Fibroblast of lung (primary cell): Measurements from ENCODE around the gene PPP1CC. TPM values are rescaled to one million over a fixed set of nuclear protein-coding genes. Genes with fewer than 3 reads are reported as not detected.

Experiments
- DNase-seq, 2 donors: peaks; one replicate each; pipeline versions ENCODE4 v3.0.0 to v3.0.0-alpha.2; 2010; ENCODE audit warnings: low read depth in 2 of 2
- H2AFZ ChIP-seq: 2 replicates; pipeline ENCODE4 v1.5.1; 2012; ENCODE audit warnings: low read length, control low read depth, inconsistent platforms
- H3K27ac ChIP-seq: 2 replicates; pipeline ENCODE4 v1.5.1; 2011; ENCODE audit warnings: low read length, control low read depth; ENCODE audit not compliant: insufficient read depth
- H3K27me3 ChIP-seq: 2 replicates; pipeline ENCODE4 v1.5.1; 2011; ENCODE audit warnings: mild to moderate bottlenecking, low read length; ENCODE audit not compliant: control insufficient read depth, insufficient read depth
- H3K36me3 ChIP-seq: 2 replicates; pipeline ENCODE4 v1.5.1; 2011; ENCODE audit warnings: low read length; ENCODE audit not compliant: control insufficient read depth, insufficient read depth
- H3K4me1 ChIP-seq: 2 replicates; pipeline ENCODE4 v1.5.1; 2011; ENCODE audit warnings: low read length; ENCODE audit not compliant: control insufficient read depth, insufficient read depth; ENCODE audit errors: extremely low read depth
- H3K4me2 ChIP-seq: 2 replicates; pipeline ENCODE4 v1.5.1; 2011; ENCODE audit warnings: low read length, control low read depth; ENCODE audit not compliant: insufficient read depth; ENCODE audit errors: extremely low read depth
- H3K4me3 ChIP-seq, 4 experiments: fragments of 200-600 bp in 1 of 4; sonication (generic) in 1 of 4; replicated peaks in 1 of 4; 2 replicates each; pipeline ENCODE4 v1.5.1; 2011 to 2016; ENCODE audit warnings: low read length in 4 of 4, low read depth in 3 of 4, mild to moderate bottlenecking in 3 of 4, control low read depth in 2 of 4, inconsistent platforms in 1 of 4, mixed read lengths in 1 of 4; ENCODE audit not compliant: insufficient read depth in 1 of 4; ENCODE audit errors: control extremely low read depth in 1 of 4
- H3K79me2 ChIP-seq: 2 replicates; pipeline ENCODE4 v1.5.1; 2012; ENCODE audit warnings: mild to moderate bottlenecking, low read length, inconsistent platforms; ENCODE audit not compliant: control insufficient read depth, insufficient read depth
- H3K9ac ChIP-seq: 2 replicates; pipeline ENCODE4 v1.5.1; 2011; ENCODE audit warnings: mild to moderate bottlenecking, low read length, control low read depth; ENCODE audit not compliant: insufficient read depth
- H3K9me3 ChIP-seq: 2 replicates; pipeline ENCODE4 v1.5.1; 2012; ENCODE audit warnings: low read depth, low read length; ENCODE audit not compliant: control insufficient read depth, insufficient read depth
- H4K20me1 ChIP-seq: 2 replicates; pipeline ENCODE4 v1.5.1; 2011; ENCODE audit warnings: low read length; ENCODE audit not compliant: control insufficient read depth, insufficient read depth; ENCODE audit errors: extremely low read depth
- CTCF ChIP-seq, 2 donors: IDR thresholded peaks in 1 of 2; conservative IDR thresholded peaks in 1 of 2; 1 replicate in 1 of 2; 2 replicates in 1 of 2; pipeline ENCODE4 v1.5.1; 2011 to 2012; ENCODE audit warnings: low read length in 2 of 2, control low read depth in 1 of 2, inconsistent platforms in 1 of 2, low read depth in 1 of 2, mild to moderate bottlenecking in 1 of 2
- EZH2 ChIP-seq: IDR thresholded peaks from 2 replicates; pipeline ENCODE4 v1.5.1; 2012; ENCODE audit warnings: low read length, control low read depth, mild to moderate bottlenecking; ENCODE audit errors: missing control alignments
- polyA plus RNA-seq, 2 donors: library from polyadenylated mRNA; depleted of rRNA in 1 of 2; stranded (reverse) in 1 of 2; unstranded in 1 of 2; fragments of >200 nt; gene quantifications; 2 replicates each; pipeline ENCODE4 v1.2.1, GENCODE V29; 2011 to 2012; ENCODE audit warnings: missing spikeins in 1 of 2
- total RNA-seq: library from RNA; depleted of rRNA; stranded (reverse); fragments of >200 nt; gene quantifications from 2 replicates; pipeline ENCODE4 v1.2.1, GENCODE V29; 2014

PPP1CC gene
- total and polyA plus RNA-seq, 2 donors (not counting 1 experiment from before 2014, with no cell fraction given), result 110 to 112 TPM

- Histone ChIP-seq H3K4me3 (no peak overlapping the region), H3K27me3 (no peaks in the 10 kb centered on the region), H3K9ac (no peak overlapping the region), H3K9me3 (no peaks in the 10 kb centered on the region), H2AFZ (no peak overlapping the region), H3K79me2 (no peaks in the 10 kb centered on the region), H3K4me2 (no peak overlapping the region), H3K4me1 (no peaks in the 10 kb centered on the region), H4K20me1 (no peaks in the 10 kb centered on the region), H3K27ac (no peak overlapping the region), H3K36me3 (no peaks in the 10 kb centered on the region)
- no peak for TF ChIP-seq EZH2
- no peak for DNase-seq
Observed at GRCh38 chr12:110760204-110760609, 17.5 kb upstream of the PPP1CC start.

- Histone ChIP-seq H3K27ac (no peak overlapping the region), H3K79me2 (no peaks in the 10 kb centered on the region), H3K9ac (no peak overlapping the region), H2AFZ (no peak overlapping the region), H3K4me1 (no peaks in the 10 kb centered on the region), H3K9me3 (no peaks in the 10 kb centered on the region), H3K36me3 (no peaks in the 10 kb centered on the region), H3K4me2 (no peak overlapping the region), H3K4me3 (no peak overlapping the region), H4K20me1 (no peaks in the 10 kb centered on the region), H3K27me3 (no peaks in the 10 kb centered on the region)
- no peak for TF ChIP-seq CTCF (conservative IDR thresholded peaks at IDR 0.05 in 1 of 2, IDR thresholded peaks at IDR 0.05 in 1 of 2; ENCODE audit: low read depth in 1 of 2, low read length in 2 of 2)
- TF ChIP-seq EZH2, result no peak
- no peak for DNase-seq
Observed at GRCh38 chr12:110758922-110759321, 16.2 kb upstream of the PPP1CC start.

DNA sequence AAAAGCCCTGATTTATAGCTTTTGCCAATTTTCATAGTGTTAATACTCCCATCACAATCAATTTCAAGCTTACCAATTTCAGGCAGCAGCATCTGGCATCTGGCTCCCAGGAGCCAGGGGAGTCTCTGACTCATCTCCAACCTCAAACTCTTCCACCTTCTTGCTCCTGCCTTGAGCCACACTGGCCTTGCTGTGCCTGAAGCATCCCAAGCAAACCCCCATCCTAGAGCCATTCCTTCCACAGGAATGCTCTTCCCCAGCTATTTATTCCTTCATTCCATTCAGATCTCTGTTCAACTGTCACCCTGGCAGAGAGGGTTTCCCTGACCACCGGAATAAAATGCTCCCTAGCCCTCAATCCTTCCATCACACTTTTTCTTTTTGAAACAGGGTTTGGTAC lies 13.9 kb upstream of the PPP1CC start:
- no peak overlapping the region for H3K4me3 ChIP-seq

More for the DNA sequence above, 13.9 kb upstream of the PPP1CC start:
- Histone ChIP-seq H3K36me3 (no peaks in the 10 kb centered on the region), H3K4me2 (no peak overlapping the region), H2AFZ (no peak overlapping the region), H3K9ac (no peak overlapping the region), H3K4me1 (no peaks in the 10 kb centered on the region), H3K27ac (no peak overlapping the region), H3K9me3 (no peaks in the 10 kb centered on the region), H4K20me1 (no peaks in the 10 kb centered on the region), H3K79me2 (no peaks in the 10 kb centered on the region), H3K27me3 (no peaks in the 10 kb centered on the region)
- TF ChIP-seq CTCF (conservative IDR thresholded peaks at IDR 0.05 in 1 of 2, IDR thresholded peaks at IDR 0.05 in 1 of 2; ENCODE audit: low read depth in 1 of 2, low read length in 2 of 2) (no peak), EZH2 (no peak)
- DNase-seq, result peak in 1 of 2 donors; percentile 72
